OCI-LY3 (cell line): ENCODE results near the gene TMEM272.

Source experiments
- H2AFZ ChIP-seq: fragments of 200-600, 300-600 bp; shearing (Covaris generic); 2 replicates; pipeline ENCODE4 v1.6.0; 2014; ENCODE audit warnings: antibody characterized with exemption, low read depth, low read length
- H3K27ac ChIP-seq: fragments of 200-600, 300-600 bp; sonication (generic); 2 replicates; pipeline ENCODE4 v1.5.1; 2014; ENCODE audit warnings: mild to moderate bottlenecking, low read length, moderate library complexity, mixed read lengths
- H3K27me3 ChIP-seq: fragments of 200-600, 300-600 bp; sonication (generic); 2 replicates; pipeline ENCODE4 v1.6.1; 2014; ENCODE audit warnings: low read depth, low read length, mixed read lengths
- H3K36me3 ChIP-seq: fragments of 200-600, 300-600 bp; sonication (generic); replicated peaks from 2 replicates; pipeline ENCODE3; 2014; ENCODE audit warnings: low read depth, low read length, mixed read lengths
- H3K4me1 ChIP-seq: fragments of 300-600, 200-600 bp; sonication (generic); 2 replicates; pipeline ENCODE4 v1.6.1; 2014; ENCODE audit warnings: low read length, mixed read lengths
- H3K4me2 ChIP-seq: fragments of 200-600, 300-600 bp; sonication (generic); 2 replicates; pipeline ENCODE4 v1.6.1; 2014; ENCODE audit warnings: low read length, mixed read lengths
- H3K4me3 ChIP-seq: fragments of 300-600, 200-600 bp; sonication (generic); 2 replicates; pipeline ENCODE4 v1.5.1; 2014; ENCODE audit warnings: antibody characterized with exemption, mild to moderate bottlenecking, low read length, moderate library complexity
- H3K79me2 ChIP-seq: fragments of 300-600, 200-600 bp; shearing (Covaris generic); 2 replicates; pipeline ENCODE4 v1.6.1; 2014; ENCODE audit warnings: mild to moderate bottlenecking, low read length, mixed read lengths
- H3K9ac ChIP-seq: fragments of 300-600, 200-600 bp; shearing (Covaris generic); 2 replicates; pipeline ENCODE4 v1.6.0; 2014; ENCODE audit warnings: mild to moderate bottlenecking, low read length, moderate library complexity
- H3K9me3 ChIP-seq: fragments of 200-600, 300-600 bp; shearing (Covaris generic); 2 replicates; pipeline ENCODE4 v1.6.1; 2014; ENCODE audit warnings: low read length, mixed read lengths; ENCODE audit not compliant: insufficient read depth
- H4K20me1 ChIP-seq: fragments of 200-600, 300-600 bp; sonication (generic); 2 replicates; pipeline ENCODE4 v1.6.1; 2016; ENCODE audit warnings: low read length, mixed read lengths; ENCODE audit not compliant: insufficient read depth
- EZH2phosphoT487 ChIP-seq: fragments of 200-600 bp; shearing (Covaris generic); IDR thresholded peaks from 2 replicates; pipeline ENCODE4 v1.6.1; 2018; ENCODE audit warnings: antibody characterized with exemption, mixed run types, low read depth
- TF ChIP-seq, protein P1 (sequence below): fragments of 200-600, 300-600 bp; sonication (generic); IDR thresholded peaks from 2 replicates; pipeline ENCODE4 v1.5.1; 2014; ENCODE audit warnings: antibody characterized with exemption, low read length, low read depth

Gene TMEM272

DNA sequence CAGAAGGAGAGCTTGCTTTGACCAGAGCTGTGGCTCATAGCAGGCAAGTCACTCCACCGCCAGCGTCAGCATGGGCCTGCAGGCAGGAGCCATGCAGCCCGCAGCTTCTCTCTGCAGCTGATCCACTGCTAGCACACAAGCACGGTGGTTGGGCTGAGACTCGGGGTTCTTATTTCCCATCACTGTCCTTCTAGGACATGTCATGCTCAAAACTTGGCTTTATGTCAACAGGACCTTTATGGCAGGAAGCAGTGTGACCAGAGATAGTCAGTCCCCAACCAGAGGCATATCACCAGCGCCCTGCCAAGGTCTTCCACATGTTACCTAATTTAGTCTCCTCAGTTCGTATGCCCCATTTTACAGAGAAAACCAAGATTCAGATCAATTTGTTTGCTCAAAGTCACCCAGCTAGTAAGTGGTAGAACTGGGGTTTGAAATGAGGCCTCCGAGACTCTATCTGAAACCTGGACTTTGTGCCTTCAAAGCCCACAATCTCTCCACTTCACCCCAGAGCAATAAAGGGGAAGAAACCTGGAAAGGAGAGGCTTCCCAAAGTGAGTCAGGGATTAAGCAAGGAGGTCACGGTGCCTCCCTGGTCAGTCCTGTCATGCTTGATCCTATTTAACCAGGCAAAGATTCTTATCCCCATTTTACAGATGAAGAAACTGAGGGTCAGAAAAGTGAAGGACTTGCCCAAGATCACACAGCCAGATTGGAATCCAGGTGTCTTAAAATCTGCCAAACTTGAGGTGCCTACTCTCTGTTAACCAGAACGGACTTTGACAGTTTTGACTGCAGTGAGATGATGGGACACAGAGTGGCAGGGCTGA lies 5.1 kb downstream of the TMEM272 start:
- H3K9me3 ChIP-seq: no peaks in the 10 kb centered on the region
- no peaks in the 10 kb centered on the region for H3K79me2 ChIP-seq
- H3K4me3 ChIP-seq: no peak overlapping the region
- H3K4me2 ChIP-seq: no peak overlapping the region
- peaks cover 22% of the 10 kb centered on the region for H3K27me3 ChIP-seq
- H3K9ac ChIP-seq: no peak overlapping the region
- peaks cover 7% of the 10 kb centered on the region for H3K4me1 ChIP-seq
- TF ChIP-seq, protein P1, sequence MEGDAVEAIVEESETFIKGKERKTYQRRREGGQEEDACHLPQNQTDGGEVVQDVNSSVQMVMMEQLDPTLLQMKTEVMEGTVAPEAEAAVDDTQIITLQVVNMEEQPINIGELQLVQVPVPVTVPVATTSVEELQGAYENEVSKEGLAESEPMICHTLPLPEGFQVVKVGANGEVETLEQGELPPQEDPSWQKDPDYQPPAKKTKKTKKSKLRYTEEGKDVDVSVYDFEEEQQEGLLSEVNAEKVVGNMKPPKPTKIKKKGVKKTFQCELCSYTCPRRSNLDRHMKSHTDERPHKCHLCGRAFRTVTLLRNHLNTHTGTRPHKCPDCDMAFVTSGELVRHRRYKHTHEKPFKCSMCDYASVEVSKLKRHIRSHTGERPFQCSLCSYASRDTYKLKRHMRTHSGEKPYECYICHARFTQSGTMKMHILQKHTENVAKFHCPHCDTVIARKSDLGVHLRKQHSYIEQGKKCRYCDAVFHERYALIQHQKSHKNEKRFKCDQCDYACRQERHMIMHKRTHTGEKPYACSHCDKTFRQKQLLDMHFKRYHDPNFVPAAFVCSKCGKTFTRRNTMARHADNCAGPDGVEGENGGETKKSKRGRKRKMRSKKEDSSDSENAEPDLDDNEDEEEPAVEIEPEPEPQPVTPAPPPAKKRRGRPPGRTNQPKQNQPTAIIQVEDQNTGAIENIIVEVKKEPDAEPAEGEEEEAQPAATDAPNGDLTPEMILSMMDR: no peak
- no peak for TF ChIP-seq EZH2phosphoT487
- H2AFZ ChIP-seq: no peak overlapping the region
- H3K27ac ChIP-seq: no peak overlapping the region
- H4K20me1 ChIP-seq: no peaks in the 10 kb centered on the region
- no peaks in the 10 kb centered on the region for H3K36me3 ChIP-seq

DNA sequence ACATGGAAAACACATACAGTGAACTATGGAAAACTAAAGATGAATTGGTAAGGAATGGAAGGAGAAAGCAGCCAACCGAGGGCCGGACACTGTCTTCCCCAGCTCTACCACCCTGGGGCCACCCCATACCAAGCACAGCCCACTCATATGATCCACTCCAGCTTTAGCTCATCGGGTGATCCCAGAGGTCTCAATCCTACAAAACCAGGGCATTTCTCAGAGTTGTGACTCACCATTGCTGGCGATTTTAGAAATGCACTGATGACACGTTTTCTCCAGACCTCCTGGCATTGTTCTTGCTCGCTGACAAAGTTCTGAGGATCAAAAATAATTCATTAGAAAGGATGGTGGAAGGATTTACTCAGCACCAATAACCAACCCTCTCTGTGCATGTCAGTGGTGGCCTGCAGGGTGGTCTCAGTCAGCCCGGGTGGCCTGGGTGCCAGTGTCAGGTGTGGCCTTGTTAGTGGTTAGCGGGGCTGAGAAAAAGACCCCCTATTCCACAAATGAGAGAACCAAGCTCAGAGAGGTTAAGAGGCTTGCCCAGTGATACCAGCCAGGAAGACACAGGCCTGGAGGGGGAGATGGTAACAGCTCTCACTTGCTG lies 6.6 kb downstream of the TMEM272 start:
- Histone ChIP-seq H3K4me3 (no peak overlapping the region), H3K27me3 (peaks cover 16% of the 10 kb centered on the region), H2AFZ (no peak overlapping the region), H3K36me3 (no peaks in the 10 kb centered on the region), H3K9ac (no peak overlapping the region), H3K27ac (no peak overlapping the region), H4K20me1 (no peaks in the 10 kb centered on the region), H3K4me2 (no peak overlapping the region), H3K79me2 (no peaks in the 10 kb centered on the region), H3K9me3 (no peaks in the 10 kb centered on the region), H3K4me1 (peaks cover 1% of the 10 kb centered on the region; the same call in 1 of the 2 replicates)
- TF ChIP-seq EZH2phosphoT487: no peak
- TF ChIP-seq, protein P1: no peak

DNA sequence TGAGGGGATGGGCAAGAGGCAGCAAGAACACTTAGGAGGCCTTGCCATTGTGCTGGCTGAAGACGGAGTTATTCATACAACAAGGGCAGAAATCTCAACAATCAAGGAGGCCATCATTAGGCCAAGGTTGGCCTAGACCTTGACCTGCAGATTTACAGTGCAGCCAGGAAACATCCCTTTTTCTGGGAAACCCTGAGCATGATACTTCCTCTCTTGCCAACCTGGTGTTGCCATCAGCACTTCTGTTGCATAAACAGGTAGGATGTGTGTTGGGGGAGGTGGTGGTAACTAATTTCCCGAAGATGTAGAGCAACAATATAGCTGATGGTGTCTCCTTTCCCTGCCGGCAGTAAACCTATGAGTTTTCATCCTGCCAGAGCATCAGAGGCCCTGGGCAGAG lies 8.0 kb downstream of the TMEM272 start:
- no peak overlapping the region for H2AFZ ChIP-seq
- H3K9ac ChIP-seq: no peak overlapping the region
- no peaks in the 10 kb centered on the region for H3K36me3 ChIP-seq
- no peaks in the 10 kb centered on the region for H3K9me3 ChIP-seq
- H3K4me1 ChIP-seq: peaks cover 14% of the 10 kb centered on the region
- no peaks in the 10 kb centered on the region for H3K79me2 ChIP-seq
- no peak for TF ChIP-seq EZH2phosphoT487
- TF ChIP-seq, protein P1: no peak
- H3K4me2 ChIP-seq: no peak overlapping the region
- no peak overlapping the region for H3K27ac ChIP-seq
- no peaks in the 10 kb centered on the region for H4K20me1 ChIP-seq
- H3K4me3 ChIP-seq: no peak overlapping the region
- peaks cover 13% of the 10 kb centered on the region for H3K27me3 ChIP-seq

DNA sequence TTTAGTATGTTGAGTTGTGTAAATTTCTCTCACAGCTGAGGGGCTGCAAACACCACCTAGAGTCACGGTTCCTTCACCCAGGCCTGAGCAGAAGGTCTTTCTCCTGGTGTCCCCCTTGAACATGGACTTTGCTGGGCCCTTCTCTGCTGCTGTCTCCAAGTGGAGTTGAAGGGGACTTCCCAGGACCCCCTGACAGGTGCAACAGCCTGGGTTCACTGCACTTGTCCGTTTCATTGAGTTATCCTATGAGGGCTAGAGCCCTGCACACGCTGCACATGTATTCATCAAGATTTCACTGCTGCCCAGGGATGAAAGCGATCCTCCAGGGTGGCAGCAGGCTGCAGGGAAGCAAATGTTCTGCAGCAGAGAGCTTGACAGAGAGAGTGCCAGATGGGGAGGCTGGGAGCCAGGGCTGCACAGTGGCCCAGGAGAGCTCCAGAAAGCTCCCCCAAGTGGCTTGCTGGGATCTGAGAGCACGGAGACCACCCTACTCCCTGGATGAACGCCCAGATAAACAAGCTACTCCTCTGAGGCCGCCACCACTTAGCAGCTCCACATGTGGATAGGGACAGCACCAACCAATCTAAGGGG lies 10.3 kb downstream of the TMEM272 start:
- Histone ChIP-seq H3K79me2 (no peaks in the 10 kb centered on the region), H3K4me3 (no peak overlapping the region), H3K36me3 (no peaks in the 10 kb centered on the region), H3K9ac (no peak overlapping the region), H4K20me1 (no peaks in the 10 kb centered on the region), H3K27me3 (peaks cover 10% of the 10 kb centered on the region), H2AFZ (no peak overlapping the region), H3K4me1 (peaks cover 24% of the 10 kb centered on the region), H3K9me3 (no peaks in the 10 kb centered on the region), H3K4me2 (no peak overlapping the region), H3K27ac (no peak overlapping the region)
- TF ChIP-seq EZH2phosphoT487: no peak
- TF ChIP-seq, protein P1: no peak
